Activated gamma-delta T cell (primary cell): ENCODE data around the gene DTNA.
"Not testable (repeated sequence)": the region's sequence is repeated elsewhere in the genome, so short reads cannot be mapped to it uniquely, and the experiment has no call there.

Source experiments
- DNase-seq: peaks from one replicate; lab custom pipeline; 2025; lab: John Stamatoyannopoulos, UW

The DTNA gene

GRCh38 chr18:34901299-34901698 lies 191.2 kb downstream of the DTNA start:
- DNase-seq = no peak

DNA sequence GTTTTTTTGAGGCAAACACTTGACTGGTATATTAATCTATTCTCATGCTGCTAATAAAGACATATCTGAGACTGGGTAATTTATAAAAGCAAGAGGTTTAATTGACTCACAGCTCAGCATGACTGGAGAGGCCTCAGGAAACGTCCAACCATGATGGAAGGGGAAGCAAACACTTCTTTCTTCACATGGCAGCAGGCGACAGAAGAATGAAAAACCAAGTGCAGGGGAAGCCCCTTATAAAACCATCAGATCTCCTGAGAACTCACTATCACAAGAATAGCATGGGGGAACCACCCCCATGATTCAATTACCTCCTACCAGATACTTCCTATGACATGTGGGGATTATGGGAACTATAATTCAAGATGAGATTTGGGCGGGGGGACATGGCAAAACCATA lies 194.9 kb downstream of the DTNA start:
- DNase-seq = no peak

DNA sequence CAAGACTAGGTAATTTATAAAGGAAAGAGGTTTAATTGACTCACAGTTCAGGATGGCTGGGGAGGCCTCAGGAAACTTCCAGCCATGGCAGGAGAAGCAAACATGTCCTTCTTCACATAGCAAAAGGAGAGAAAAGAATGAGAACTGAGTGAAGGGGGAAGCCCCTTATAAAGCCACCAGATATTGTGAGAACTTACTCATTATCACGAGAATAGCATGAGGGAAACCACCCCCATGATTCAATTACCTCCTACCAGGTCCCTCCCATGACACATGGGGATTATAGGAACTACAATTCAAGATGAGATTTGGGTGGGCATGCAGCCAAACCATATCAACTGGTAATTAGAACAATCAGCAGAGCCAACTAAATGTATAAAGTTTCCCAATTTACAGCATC lies 196.9 kb downstream of the DTNA start:
- not testable (repeated sequence) for DNase-seq

GRCh38 chr18:34909637-34910364 lies 199.7 kb downstream of the DTNA start:
- no peak for DNase-seq

GRCh38 chr18:34911081-34911480 lies 201.0 kb downstream of the DTNA start:
- no peak for DNase-seq

DNA sequence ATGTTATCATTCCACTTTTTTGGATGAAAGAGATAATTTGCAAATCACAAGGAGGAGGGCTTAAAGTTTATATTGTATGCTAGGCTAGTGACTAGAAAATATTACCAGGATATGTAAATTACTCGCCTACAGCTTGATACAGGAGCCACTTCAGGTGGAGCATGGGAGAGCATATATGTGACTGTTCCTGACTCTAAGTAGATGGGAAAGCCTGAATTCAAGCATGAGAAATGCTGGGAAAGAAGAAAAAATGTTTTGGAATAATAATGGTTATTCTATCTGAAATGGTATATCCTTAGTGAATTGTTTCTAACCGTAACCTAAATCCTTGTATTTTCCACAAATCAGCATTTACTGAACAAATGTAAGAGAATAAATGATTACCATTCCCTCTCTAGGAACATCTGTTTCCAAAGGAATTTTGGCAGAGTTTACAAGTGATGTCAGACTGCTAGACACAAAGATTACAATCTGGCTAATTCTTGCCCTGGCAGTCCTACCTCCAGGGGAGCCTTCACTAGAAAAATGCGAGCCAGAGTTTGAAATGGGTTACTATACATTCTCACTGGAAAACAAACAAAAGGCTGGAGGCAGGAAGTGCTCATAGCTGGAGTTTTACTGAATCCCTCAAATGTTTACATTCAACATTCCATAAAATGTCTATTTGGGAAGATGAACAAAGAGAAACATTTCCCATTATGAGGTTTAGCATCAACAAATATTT lies 201.7 kb downstream of the DTNA start:
- no peak for DNase-seq

- no peak for DNase-seq
Measured at GRCh38 chr18:34913837-34914661, 204.0 kb downstream of the DTNA start.

- no peak for DNase-seq
Measured at GRCh38 chr18:34915046-34915445, 204.9 kb downstream of the DTNA start.

GRCh38 chr18:34916539-34916938 lies 206.4 kb downstream of the DTNA start:
- DNase-seq = not testable (repeated sequence)

- DNase-seq = no peak
Measured at GRCh38 chr18:34918856-34919255, 208.8 kb downstream of the DTNA start.

GRCh38 chr18:34921226-34921625 lies 211.1 kb downstream of the DTNA start:
- DNase-seq = no peak

GRCh38 chr18:34921811-34922385 lies 211.8 kb downstream of the DTNA start:
- no peak for DNase-seq

- DNase-seq = not testable (repeated sequence)
Measured at GRCh38 chr18:34922594-34922993, 212.5 kb downstream of the DTNA start.

DNA sequence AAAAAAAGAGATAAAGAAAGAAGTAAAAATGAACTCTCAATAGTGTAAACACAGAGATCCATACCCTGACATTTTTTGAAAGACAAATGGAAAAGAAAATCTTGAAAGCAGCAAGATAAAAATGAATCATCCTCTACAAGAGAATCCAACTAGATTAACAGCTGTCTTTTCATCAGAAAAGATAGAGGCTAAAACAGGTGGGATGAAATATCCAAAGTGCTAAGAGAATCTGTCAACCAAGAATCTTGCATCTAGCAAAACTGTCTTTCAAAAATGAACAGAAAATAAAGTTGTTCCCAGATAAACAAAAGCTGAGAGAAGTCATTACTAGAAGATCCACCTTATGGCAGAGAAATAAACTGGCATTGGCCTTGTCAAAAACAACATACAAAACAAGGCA lies 213.8 kb downstream of the DTNA start:
- DNase-seq = no peak

DNA sequence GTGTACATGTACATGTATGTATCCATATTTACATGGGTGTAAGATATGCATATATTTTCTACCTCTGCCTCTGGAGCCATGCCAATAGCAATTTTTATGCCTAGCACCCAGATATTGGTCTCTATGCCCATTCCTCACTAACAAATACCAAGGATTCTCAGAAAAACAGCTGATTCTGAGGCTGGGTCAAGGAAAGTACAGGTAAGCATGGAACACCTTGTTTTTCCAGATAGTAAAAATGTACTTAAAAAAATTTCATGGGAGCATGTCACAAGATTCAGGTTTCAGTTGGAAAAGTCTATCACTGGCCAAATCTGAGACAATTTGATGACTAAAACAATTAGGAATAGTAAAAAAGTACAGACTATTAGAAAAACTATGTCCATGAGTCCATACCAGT lies 216.6 kb downstream of the DTNA start:
- DNase-seq = no peak

GRCh38 chr18:34928088-34928753 lies 218.1 kb downstream of the DTNA start:
- no peak for DNase-seq

GRCh38 chr18:34928754-34929335 lies 218.7 kb downstream of the DTNA start:
- no peak for DNase-seq

DNA sequence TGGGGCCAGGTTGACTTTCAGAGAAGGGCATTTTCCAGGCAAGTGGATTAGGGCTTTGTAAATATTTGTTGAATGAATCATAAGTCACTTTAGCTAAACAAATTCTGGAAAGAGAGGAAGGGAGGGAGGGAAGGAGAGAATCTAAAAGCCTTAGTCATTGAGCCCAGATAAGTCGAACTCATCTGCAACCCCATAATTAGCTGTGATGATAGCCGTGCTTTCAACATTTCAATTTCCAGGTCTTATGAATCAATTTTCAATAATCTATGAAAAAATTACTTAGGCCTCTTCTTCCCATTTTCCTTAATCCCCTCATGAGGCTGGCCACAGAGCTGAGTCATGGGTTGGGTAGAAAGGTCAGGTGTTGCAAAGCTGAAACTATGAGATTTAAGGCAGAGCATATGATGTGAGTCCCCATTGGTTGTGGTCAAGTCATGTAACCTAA lies 219.3 kb downstream of the DTNA start:
- no peak for DNase-seq

- DNase-seq = no peak
Measured at GRCh38 chr18:34932363-34932762, 222.3 kb downstream of the DTNA start.

DNA sequence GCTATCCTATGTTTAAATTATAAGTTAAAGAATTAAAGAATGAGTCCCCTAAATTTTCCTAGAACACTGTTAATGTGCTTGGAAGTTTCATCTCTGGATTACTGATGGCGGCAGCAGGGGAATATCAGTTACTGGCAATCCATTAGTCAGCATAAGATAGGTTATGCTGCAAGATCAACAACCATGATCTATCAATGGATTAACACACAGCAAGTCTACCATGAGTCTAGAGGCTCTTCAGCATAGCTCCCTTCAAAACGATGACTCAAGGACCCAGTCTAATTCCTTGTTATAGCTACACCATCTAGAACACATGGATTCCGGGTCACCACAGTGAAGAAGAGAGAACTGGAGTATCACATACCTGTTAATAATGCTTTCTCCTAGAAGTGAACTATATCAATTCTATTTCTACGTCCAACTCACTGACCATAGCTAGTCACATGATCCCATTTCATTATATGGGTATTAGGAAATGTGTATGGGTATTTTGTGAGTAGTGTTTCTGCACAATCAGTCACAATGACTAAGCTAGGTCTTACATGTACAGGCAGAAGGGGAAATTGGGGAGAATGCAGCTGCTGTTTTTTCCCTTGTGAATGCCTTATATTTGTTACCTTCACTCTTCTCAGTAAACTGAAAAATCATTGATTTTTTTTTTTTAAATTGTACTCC lies 222.8 kb downstream of the DTNA start:
- DNase-seq = no peak
